Right hindlimb (tissue), 1 donor: ENCODE measurements around the gene IL12RB1.
"Not testable (repeated sequence)": the region's sequence is repeated elsewhere in the genome, so short reads cannot be mapped to it uniquely, and the experiment has no call there.

ENCODE experiments used
- DNase-seq: peaks from one replicate; pipeline ENCODE4 v3.0.0-alpha.2; 2018

IL12RB1 gene

DNA sequence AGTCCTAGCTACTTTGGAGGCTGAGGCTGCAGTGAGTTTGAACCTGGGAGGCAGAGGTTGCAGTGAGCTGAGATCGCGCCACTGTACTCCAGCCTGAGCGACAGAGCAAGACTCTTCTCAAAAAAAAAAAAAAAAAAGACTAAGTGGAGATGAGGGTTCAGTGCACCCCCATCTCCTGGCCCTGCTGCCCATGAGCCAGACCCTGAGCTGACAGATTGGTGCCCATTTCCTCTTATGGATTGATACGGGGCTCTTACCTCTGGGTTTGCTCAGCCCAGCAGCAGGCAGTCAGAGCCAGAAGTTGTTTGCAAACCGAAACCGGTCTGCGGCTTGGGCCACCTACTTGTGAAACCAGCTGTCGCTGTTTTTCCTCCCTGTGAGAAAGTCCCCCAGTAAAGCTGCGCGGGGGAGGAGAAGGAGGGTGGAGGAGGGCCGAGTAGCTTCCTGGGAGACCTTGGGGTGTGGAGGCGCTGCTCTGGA lies 41.9 kb downstream of the IL12RB1 start:
- peak; percentile 70 for DNase-seq

DNA sequence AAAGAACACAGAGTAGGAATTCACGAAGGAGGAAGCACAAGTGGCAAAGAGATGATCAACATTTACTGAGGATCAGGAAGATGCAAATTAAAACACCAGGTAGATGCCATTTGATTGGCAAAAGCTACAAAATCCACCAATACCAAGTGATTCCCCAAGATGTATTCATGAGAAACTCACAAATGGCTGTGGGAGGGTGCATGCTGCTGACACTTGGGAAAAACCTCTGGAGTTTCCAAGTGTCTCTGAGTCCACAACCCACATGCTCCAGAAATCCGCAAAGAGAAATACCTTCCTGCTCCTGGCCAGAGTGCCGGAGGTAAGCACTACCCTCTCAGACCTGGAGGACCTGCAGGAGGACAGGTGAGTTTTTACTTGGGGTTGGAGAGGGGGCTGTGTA lies 43.1 kb downstream of the IL12RB1 start:
- DNase-seq = no peak

DNA sequence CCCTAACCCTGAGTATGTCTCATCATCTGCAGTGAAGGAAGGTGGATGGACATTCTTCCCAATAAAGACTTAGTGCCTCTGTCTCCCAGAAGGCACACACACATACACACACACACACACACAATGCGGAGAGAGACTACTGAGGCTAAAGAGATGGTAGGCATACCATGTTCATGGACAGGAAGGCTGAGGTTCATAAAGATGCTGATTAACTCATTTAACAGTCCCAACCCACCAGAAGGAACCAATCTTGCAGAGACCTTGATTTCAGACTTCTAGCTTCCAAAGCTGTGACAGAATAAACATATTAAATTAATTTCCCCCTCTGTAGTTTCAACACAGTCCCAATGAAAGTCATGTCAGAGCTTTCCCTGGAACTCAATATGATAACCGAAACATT lies 45.7 kb downstream of the IL12RB1 start:
- DNase-seq = no peak

DNA sequence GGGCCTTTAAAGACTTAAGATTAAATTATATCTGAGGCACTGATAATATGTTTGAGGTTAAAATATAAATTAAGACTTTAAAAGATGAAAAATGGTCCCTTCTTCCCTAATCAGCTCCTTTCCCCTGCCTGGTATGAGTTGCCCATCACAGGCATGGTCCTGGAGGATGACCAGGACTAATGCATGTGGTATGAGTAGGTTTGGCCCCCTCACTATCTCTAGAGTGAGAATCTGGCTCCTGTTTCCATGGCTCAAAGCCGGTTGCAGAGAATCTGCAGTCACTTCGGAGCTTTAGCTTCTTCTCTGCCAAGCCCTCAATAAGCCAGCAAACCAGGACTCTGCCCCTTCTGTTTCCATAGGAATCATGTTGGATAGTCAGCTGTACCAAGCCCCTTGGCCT lies 54.6 kb downstream of the IL12RB1 start:
- DNase-seq = not testable (repeated sequence)

- DNase-seq = not testable (repeated sequence)
Measured at GRCh38 chr19:18031401-18031800, 55.3 kb downstream of the IL12RB1 start.

- DNase-seq = no peak
Measured at GRCh38 chr19:18029617-18030338, 57.0 kb downstream of the IL12RB1 start.

DNA sequence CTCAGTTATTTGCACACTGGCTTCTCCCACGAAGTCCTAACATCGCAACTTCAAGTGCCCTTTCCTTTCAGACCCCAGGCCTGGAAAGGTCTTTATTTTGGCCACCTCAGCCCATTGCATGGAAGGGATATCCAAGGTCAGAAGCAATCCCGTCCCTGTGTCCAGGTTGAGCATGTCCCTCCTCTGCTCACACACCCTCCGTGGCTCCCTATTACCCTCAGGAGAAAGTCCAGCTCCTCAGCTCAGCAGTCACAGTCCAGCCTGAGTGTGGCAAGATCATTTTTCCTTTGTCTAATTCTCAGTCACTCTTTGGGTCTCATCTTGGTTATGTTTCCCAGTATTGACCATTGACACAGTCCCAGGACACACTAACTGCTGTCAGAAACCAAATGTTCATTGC lies 59.6 kb downstream of the IL12RB1 start:
- DNase-seq = no peak

GRCh38 chr19:18023622-18024251 lies 63.0 kb downstream of the IL12RB1 start:
- peak; percentile 85 for DNase-seq

- peak; percentile 62 for DNase-seq
Measured at GRCh38 chr19:18021121-18021755, 65.5 kb downstream of the IL12RB1 start.

DNA sequence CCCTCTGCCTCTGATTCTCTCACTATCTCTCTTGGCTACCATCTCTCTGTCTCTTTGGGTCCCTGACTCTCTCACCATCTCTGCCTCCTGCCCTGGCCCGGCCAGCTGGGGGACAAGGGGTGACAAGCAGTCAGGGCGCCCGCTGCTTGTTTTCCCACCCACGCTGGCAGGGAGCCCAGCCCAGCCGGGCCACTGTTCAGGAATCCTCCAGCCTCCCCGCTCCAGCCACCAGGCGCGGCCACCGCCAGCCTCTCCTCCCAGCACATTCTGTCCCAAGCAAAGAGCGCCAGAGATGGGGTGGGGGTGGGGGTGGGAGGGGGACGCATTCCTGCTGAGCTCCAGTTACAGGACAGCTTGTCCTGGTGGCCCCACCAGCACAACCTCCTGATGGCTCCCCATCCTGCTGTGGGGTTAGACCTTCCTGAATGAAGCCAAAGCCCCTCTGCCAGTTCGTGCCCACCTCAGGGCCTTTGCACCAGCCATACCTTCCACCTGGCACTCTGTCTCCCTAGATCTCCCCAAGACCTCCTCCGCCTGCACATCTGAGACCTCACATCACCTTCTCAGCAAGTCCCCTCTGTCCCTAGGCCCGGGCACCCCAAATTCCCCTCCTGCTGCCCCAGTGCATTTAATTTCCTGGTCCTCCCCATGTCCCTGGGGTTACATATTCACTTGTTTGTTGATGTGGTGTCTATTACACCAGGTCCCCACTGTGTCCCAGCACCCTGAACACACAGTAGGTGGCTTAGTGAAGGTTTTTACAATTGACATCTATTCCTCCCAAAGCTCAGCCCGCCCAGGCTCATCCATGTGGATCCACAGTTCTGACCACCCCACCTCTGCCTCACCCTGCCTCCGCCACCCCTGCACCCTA lies 66.3 kb downstream of the IL12RB1 start:
- DNase-seq = peak; percentile 70

DNA sequence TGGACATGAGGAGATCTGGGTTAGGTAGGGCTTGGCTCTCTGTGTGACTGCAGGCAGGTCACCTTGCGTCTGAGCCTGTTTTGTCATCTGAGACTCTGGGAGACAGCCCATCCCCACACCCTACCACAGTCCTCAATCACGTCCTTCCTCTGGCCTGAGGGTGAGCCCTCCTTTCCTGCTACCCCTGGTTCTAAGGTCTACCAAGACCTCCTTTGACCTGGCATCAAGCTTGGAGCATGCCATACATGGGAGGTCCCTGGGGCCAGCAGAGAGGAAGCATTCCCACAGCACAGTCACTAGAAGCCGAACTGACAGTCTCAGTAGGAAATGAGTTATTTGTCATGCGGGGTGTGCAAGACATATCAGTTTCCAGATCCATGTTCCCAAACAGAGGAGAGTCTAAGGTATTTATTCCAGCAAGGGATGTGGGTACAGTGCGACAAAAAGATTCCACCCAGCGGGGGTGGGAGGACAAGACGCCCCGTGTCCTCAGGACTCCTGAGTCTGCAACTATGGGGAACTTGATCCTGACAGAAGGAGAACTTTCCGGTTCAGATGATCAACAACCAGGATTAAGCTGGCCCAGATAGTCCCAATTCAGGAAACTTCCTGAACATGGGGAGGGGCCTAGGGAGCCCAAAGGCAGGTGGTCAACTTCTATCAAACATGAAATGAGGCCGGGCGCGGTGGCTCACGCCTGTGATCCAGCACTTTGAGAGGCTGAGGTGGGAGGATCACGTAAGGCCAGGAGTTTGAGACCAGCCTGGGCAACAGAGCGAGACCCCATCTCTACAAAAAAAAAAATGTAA lies 69.3 kb downstream of the IL12RB1 start:
- no peak for DNase-seq

- DNase-seq = no peak
Measured at GRCh38 chr19:18016209-18016910, 70.4 kb downstream of the IL12RB1 start.

GRCh38 chr19:18014197-18014596 lies 72.5 kb downstream of the IL12RB1 start:
- no peak for DNase-seq

DNA sequence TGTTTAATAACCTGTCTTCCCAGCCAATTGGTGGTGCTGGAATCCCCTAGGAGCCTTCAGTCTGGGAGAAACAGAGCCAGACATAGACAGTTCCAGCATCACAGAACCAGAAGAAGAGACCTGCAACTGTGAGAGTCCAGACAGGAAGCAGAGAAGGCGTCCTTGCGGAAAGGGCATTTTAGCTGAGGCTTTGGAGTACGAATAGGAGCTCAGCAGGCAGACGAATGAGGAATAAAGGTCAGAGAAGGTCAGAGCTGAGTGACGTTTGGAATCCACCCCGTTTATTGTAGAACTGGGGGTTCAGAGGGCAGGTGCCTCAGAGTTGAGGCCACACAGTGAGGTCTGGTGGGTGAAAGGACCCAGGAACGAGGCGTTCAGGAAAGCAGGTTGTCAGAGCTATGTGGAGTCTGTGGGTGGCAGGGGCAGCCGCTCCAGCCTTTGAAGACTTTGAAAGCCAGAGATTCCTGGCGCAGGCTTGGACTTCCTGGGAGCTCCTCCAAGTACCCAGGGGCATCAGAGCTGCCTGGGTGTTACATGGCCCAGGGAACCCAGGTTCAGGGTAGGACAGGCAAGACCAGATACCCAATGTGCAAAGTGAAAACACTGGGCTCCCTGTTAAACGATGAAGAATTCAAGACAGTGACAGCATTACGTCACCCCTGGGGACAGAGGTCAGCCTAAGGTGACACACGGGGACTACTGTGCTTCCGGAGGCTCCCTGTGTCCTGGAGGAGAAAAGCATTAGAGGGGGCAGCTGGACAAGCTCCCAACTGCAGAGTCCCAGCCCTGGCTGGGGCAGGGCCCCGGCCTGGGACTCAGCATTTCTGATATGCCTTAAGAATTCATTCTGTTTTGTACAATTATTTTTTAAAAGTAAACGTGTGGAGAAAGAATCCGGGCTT lies 73.3 kb downstream of the IL12RB1 start:
- DNase-seq = no peak

DNA sequence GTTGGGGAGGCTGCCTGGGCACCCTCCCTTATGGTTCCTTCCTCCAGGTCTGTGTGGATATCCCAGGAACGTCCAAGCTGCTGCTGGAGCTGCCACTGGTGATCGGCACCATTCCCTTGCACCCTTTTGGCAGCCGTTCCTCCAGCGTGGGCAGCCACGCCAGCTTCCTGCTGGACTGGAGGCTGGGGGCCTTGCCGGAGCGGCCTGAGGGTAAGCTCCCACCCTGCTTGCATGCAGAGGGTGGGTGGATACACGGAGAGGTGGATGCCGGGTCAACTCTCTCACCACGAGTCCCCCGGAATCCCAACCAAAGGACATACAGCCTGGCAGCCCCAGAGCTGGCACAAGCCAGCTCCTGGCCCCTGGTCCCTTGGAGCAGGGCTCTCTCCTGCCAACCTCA lies 76.6 kb downstream of the IL12RB1 start:
- no peak for DNase-seq

DNA sequence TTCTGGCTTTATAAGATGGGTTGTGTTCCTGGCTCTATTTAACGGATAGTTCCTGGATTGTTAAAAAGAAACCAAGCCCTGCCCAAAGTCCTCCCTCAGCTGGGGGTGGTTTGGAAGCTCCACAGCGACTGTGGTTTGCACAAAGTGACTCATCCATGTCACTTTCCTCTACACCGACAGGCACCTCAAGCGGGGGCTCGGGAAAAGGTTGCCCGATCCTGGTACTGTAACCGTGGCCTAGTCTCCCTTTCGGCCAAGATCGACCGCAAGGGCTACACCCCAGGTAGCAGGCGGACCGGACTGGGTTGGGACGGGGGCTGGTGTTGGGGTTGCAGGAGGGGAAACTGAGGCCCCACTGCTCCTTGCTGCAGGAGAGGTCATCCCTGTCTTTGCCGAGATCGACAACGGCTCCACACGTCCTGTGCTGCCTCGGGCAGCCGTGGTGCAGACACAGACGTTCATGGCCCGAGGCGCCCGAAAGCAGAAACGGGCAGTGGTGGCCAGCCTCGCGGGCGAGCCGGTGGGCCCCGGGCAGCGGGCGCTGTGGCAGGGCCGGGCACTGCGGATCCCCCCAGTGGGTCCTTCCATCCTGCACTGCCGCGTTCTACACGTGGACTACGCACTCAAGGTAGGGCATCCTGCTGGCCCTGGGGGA lies 77.2 kb downstream of the IL12RB1 start:
- DNase-seq = no peak
